ENCODE data around the gene GJC1. TPM values are rescaled to one million over a fixed set of nuclear protein-coding genes. Genes with fewer than 3 reads are reported as not detected.
A peak's percentile ranks its signal among the peaks of the same experiment; 100 is the strongest.

GJC1 gene
- total and polyA plus RNA-seq, 2 experiments from 2014 or later, result 13.6 to 18.4 TPM

DNA sequence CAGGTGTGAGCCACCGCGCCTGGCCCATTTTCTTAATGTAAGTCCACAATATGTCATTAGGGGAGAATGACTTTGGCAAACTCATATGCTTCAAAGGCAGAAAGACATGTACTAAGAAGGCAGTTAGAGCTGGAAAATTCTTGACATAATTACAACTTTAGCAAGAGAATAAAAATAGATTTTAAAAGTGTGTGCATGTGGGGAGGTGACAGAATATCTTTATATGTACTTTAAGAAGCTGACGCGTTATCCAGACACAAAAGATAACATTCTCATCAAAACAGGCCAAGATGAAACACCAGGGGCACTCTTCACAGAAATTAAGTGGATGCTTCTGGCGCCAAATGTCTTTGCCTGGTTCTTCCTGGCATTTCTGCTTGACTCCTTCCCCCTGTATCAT lies 28.2 kb downstream of the GJC1 start:
- H3K9me2 ChIP-seq (ENCODE audit: insufficient read depth), result no peaks in the 10 kb centered on the region
- DNase-seq, result no peak
- H3K4me2 ChIP-seq (ENCODE audit: unreplicated experiment), result no peak overlapping the region
- no peaks in the 10 kb centered on the region for H4K20me1 ChIP-seq (ENCODE audit: insufficient read depth)
- in situ Hi-C loops (cut with MboI), result no loop called here
- H3K79me2 ChIP-seq (ENCODE audit: insufficient read depth), result peaks cover 71% of the 10 kb centered on the region
- H3K9ac ChIP-seq, result no peak overlapping the region
- H3K9me3 ChIP-seq (ENCODE audit: low read depth), result no peaks in the 10 kb centered on the region
- peaks cover 31% of the 10 kb centered on the region for H3K36me3 ChIP-seq (ENCODE audit: low read depth)
- H3K27me3 ChIP-seq (replicated peaks; ENCODE audit: insufficient read depth), result no peaks in the 10 kb centered on the region
- peaks cover 19% of the 10 kb centered on the region for H3F3A ChIP-seq (ENCODE audit: insufficient read depth)
- H3K27ac ChIP-seq, result no peak overlapping the region
- H3K4me3 ChIP-seq, result no peak overlapping the region
- H3K4me1 ChIP-seq (ENCODE audit: insufficient read depth), result no peaks in the 10 kb centered on the region
- WGBS, 2 experiments (ENCODE audit: low coverage in 1 of 2, low lambda C conversion rate in 2 of 2, missing lambda C conversion rate in 2 of 2), result 97% methylated on average over 5 of the region's 5 CpGs
- H2AFZ ChIP-seq, result no peak overlapping the region
- TF ChIP-seq EZH2phosphoT487 (IDR thresholded peaks at IDR 0.05; ENCODE audit: insufficient read depth, low read depth), result no peak
- no peak for TF ChIP-seq EZH2 (IDR thresholded peaks at IDR 0.05; ENCODE audit: insufficient read depth, poor library complexity, severe bottlenecking)

DNA sequence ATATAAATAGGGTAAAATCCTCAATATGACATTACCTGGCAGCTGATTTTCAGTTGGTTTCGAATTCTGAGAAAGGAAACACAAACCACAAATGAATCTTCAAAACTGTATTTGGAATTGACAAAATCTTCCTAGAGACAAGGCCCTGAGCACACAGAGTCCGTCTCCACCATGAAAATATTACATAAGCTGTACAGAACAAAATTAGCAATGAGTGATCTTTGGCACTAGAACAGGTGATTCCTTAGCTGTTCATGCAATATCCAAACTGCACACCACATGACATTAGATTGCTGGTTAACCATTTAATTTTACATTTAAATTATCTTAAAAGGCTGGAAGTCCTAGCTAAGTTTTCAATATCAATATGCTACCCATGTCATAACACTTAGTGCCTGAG lies 31.7 kb downstream of the GJC1 start:
- Histone ChIP-seq H3K27me3 (replicated peaks; ENCODE audit: insufficient read depth) (no peaks in the 10 kb centered on the region), H3K4me1 (ENCODE audit: insufficient read depth) (peaks cover 18% of the 10 kb centered on the region), H3K4me2 (ENCODE audit: unreplicated experiment) (no peak overlapping the region), H2AFZ (no peak overlapping the region), H3F3A (ENCODE audit: insufficient read depth) (peaks cover 35% of the 10 kb centered on the region), H3K9me2 (ENCODE audit: insufficient read depth) (no peaks in the 10 kb centered on the region), H3K36me3 (ENCODE audit: low read depth) (peaks cover 11% of the 10 kb centered on the region), H3K4me3 (no peak overlapping the region), H3K9ac (no peak overlapping the region), H3K79me2 (ENCODE audit: insufficient read depth) (peaks cover 39% of the 10 kb centered on the region), H3K27ac (no peak overlapping the region), H3K9me3 (ENCODE audit: low read depth) (no peaks in the 10 kb centered on the region), H4K20me1 (ENCODE audit: insufficient read depth) (no peaks in the 10 kb centered on the region)
- DNase-seq, result no peak
- in situ Hi-C loops (cut with MboI), result no loop called here
- TF ChIP-seq EZH2phosphoT487 (IDR thresholded peaks at IDR 0.05; ENCODE audit: insufficient read depth, low read depth) (no peak), EZH2 (IDR thresholded peaks at IDR 0.05; ENCODE audit: insufficient read depth, poor library complexity, severe bottlenecking) (no peak)
- 96 to 98% methylated on average over 2 of the region's 2 CpGs for WGBS, 2 experiments (ENCODE audit: low coverage in 1 of 2, low lambda C conversion rate in 2 of 2, missing lambda C conversion rate in 2 of 2)

DNA sequence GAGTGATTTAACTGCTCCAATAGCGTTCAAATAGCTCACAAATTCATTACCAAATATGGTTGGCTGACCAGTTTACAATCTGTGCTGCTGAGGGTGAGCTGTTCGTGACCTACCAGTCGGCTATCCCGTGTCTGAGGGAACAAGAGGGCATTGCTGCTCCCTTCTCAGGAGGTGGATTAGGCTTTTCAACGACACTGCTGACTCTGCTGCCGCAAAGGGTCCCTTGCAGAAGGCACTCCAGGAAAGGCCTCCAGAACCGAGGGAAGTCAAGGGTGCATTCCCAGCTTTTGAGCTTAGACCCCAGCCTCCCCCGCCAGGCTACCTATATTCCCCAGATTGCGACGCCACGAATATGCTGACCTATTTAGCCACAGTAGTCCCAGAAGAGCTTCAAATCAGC lies 32.3 kb downstream of the GJC1 start:
- Histone ChIP-seq H3K79me2 (ENCODE audit: insufficient read depth) (peaks cover 33% of the 10 kb centered on the region), H3K9me3 (ENCODE audit: low read depth) (no peaks in the 10 kb centered on the region), H3K36me3 (ENCODE audit: low read depth) (peaks cover 9% of the 10 kb centered on the region; the same call in 1 of the 2 replicates), H3K9ac (no peak overlapping the region), H3K4me1 (ENCODE audit: insufficient read depth) (peaks cover 20% of the 10 kb centered on the region), H4K20me1 (ENCODE audit: insufficient read depth) (no peaks in the 10 kb centered on the region), H3F3A (ENCODE audit: insufficient read depth) (peaks cover 35% of the 10 kb centered on the region), H3K27me3 (replicated peaks; ENCODE audit: insufficient read depth) (no peaks in the 10 kb centered on the region), H3K4me3 (no peak overlapping the region), H3K4me2 (ENCODE audit: unreplicated experiment) (no peak overlapping the region), H2AFZ (no peak overlapping the region), H3K9me2 (ENCODE audit: insufficient read depth) (no peaks in the 10 kb centered on the region), H3K27ac (no peak overlapping the region)
- WGBS, 2 experiments (ENCODE audit: low coverage in 1 of 2, low lambda C conversion rate in 2 of 2, missing lambda C conversion rate in 2 of 2), result 99% methylated on average over 11 of the region's 11 CpGs
- TF ChIP-seq EZH2phosphoT487 (IDR thresholded peaks at IDR 0.05; ENCODE audit: insufficient read depth, low read depth) (no peak), EZH2 (IDR thresholded peaks at IDR 0.05; ENCODE audit: insufficient read depth, poor library complexity, severe bottlenecking) (no peak)
- in situ Hi-C loops (cut with MboI), result no loop called here
- DNase-seq, result no peak

DNA sequence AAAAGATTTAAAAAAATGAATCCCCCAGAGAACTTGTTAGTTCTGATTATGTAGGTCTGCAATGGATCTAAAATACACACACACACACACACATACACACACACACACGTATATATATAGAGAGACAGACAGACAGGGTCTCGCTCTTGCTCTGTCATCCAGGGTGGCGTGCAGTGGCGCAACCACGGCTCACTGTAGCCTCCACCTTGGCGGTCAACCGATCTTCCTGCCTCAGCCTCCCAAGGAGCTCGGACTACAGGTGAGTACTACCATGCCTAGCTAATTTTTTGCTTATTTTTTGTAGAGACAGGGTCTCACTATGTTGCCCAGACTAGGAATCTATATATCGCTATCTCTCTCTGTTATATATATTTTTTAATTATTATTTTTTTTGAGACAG lies 33.4 kb downstream of the GJC1 start:
- DNase-seq, result no peak
- H3K4me1 ChIP-seq (ENCODE audit: insufficient read depth), result peaks cover 28% of the 10 kb centered on the region

DNA sequence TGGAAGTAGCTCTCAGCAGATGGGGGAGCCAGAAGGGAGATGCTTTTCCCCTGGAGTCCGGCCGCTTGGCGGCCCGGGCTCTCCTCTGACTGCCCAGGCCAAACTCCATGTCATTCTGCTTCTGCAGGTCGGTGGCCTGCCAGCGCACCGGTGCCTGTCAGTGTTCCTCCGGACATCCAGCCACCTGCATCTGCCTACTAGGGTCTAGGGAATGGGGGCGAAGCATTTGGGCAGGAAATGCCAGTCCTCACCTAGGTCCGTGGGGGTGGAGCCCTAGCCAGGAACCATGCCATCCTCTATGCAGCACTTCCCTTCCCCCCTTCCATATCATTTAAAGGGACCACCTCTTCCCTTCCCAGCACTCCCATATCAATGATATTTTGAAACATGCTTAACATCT lies 34.2 kb downstream of the GJC1 start:
- TF ChIP-seq EZH2 (IDR thresholded peaks at IDR 0.05; ENCODE audit: insufficient read depth, poor library complexity, severe bottlenecking) (no peak), EZH2phosphoT487 (IDR thresholded peaks at IDR 0.05; ENCODE audit: insufficient read depth, low read depth) (no peak)
- no peaks in the 10 kb centered on the region for H4K20me1 ChIP-seq (ENCODE audit: insufficient read depth)
- peaks cover 9% of the 10 kb centered on the region; the same call in 1 of the 2 replicates for H3K36me3 ChIP-seq (ENCODE audit: low read depth)
- H3K4me2 ChIP-seq (ENCODE audit: unreplicated experiment), result peak overlapping the region; percentile 49
- H3K79me2 ChIP-seq (ENCODE audit: insufficient read depth), result peaks cover 15% of the 10 kb centered on the region
- H2AFZ ChIP-seq, result no peak overlapping the region
- peaks cover 28% of the 10 kb centered on the region for H3K4me1 ChIP-seq (ENCODE audit: insufficient read depth)
- no peaks in the 10 kb centered on the region for H3K9me3 ChIP-seq (ENCODE audit: low read depth)
- peak overlapping the region; percentile 90 for H3K27ac ChIP-seq
- H3F3A ChIP-seq (ENCODE audit: insufficient read depth), result peaks cover 35% of the 10 kb centered on the region
- H3K4me3 ChIP-seq, result no peak overlapping the region
- WGBS, 2 experiments (ENCODE audit: low coverage in 1 of 2, low lambda C conversion rate in 2 of 2, missing lambda C conversion rate in 2 of 2), result 80 to 85% methylated on average over 8 to 10 of the region's 10 CpGs
- DNase-seq, result no peak
- H3K9me2 ChIP-seq (ENCODE audit: insufficient read depth), result no peaks in the 10 kb centered on the region
- in situ Hi-C loops (cut with MboI), result no loop called here
- H3K27me3 ChIP-seq (replicated peaks; ENCODE audit: insufficient read depth), result no peaks in the 10 kb centered on the region
- no peak overlapping the region for H3K9ac ChIP-seq

More for the DNA sequence above, 33.4 kb downstream of the GJC1 start:
- 98 to 99% methylated on average over 9 of the region's 9 CpGs for WGBS, 2 experiments (ENCODE audit: low coverage in 1 of 2, low lambda C conversion rate in 2 of 2, missing lambda C conversion rate in 2 of 2)
- TF ChIP-seq EZH2phosphoT487 (IDR thresholded peaks at IDR 0.05; ENCODE audit: insufficient read depth, low read depth) (no peak), EZH2 (IDR thresholded peaks at IDR 0.05; ENCODE audit: insufficient read depth, poor library complexity, severe bottlenecking) (no peak)
- H3K4me2 ChIP-seq (ENCODE audit: unreplicated experiment), result no peak overlapping the region
- in situ Hi-C loops (cut with MboI), result no loop called here
- H3K27me3 ChIP-seq (replicated peaks; ENCODE audit: insufficient read depth), result no peaks in the 10 kb centered on the region
- H3K9me2 ChIP-seq (ENCODE audit: insufficient read depth), result no peaks in the 10 kb centered on the region
- peaks cover 9% of the 10 kb centered on the region; the same call in 1 of the 2 replicates for H3K36me3 ChIP-seq (ENCODE audit: low read depth)
- no peaks in the 10 kb centered on the region for H3K9me3 ChIP-seq (ENCODE audit: low read depth)
- H3K4me3 ChIP-seq, result no peak overlapping the region
- H2AFZ ChIP-seq, result no peak overlapping the region
- no peak overlapping the region for H3K27ac ChIP-seq
- no peaks in the 10 kb centered on the region for H4K20me1 ChIP-seq (ENCODE audit: insufficient read depth)
- no peak overlapping the region for H3K9ac ChIP-seq
- H3K79me2 ChIP-seq (ENCODE audit: insufficient read depth), result peaks cover 23% of the 10 kb centered on the region
- peaks cover 35% of the 10 kb centered on the region for H3F3A ChIP-seq (ENCODE audit: insufficient read depth)

Data from GM23248 (cell line).